Activated naive CD8-positive, alpha-beta T cell treated with anti-CD3 and anti-CD28 coated beads, Interleukin-2, amount 10 ng/mL, durations not matched to agents 7 days and 5 days (primary cell): ENCODE measurements around the gene ANKRD10. TPM values are rescaled to one million over a fixed set of nuclear protein-coding genes. Genes with fewer than 3 reads are reported as not detected.
"Not testable (repeated sequence)": the region's sequence is repeated elsewhere in the genome, so short reads cannot be mapped to it uniquely, and the experiment has no call there.

Source experiments
- ATAC-seq: fragments of 150-1000 bp; cut with Tn5 transposase; one replicate; pipeline ENCODE4 v1.10.0; 2021; ENCODE audit warnings: low read depth, moderate library complexity
- POLR2A ChIA-PET: fragments of 350-600 bp; sonication (Branson Sonifier 250); formaldehyde crosslinking; loops from one replicate; lab custom pipeline; 2021; ENCODE audit warnings: antibody characterized with exemption; lab: Charles Lee
- DNase-seq: peaks from one replicate; pipeline ENCODE4 v3.0.0; 2021
- H3K27ac Mint-ChIP-seq: one replicate; pipeline ENCODE4 v1.8.0; 2022; ENCODE audit warnings: mild to moderate bottlenecking, mixed read lengths
- H3K27me3 Mint-ChIP-seq: one replicate; pipeline ENCODE4 v1.8.0; 2022; ENCODE audit warnings: mild to moderate bottlenecking, moderate library complexity, mixed read lengths
- H3K36me3 Mint-ChIP-seq: one replicate; pipeline ENCODE4 v1.8.0; 2021; ENCODE audit warnings: mild to moderate bottlenecking, mixed read lengths
- H3K4me1 Mint-ChIP-seq: one replicate; pipeline ENCODE4 v1.8.0; 2021; ENCODE audit warnings: mixed read lengths
- H3K4me3 Mint-ChIP-seq: one replicate; pipeline ENCODE4 v1.8.0; 2022; ENCODE audit warnings: mild to moderate bottlenecking, moderate library complexity, mixed read lengths
- H3K9me3 Mint-ChIP-seq: one replicate; pipeline ENCODE4 v1.8.0; 2021; ENCODE audit warnings: mixed read lengths
- total RNA-seq, 2 experiments: library from RNA; stranded (reverse); gene quantifications; one replicate each; pipeline ENCODE4 v1.2.3, GENCODE V29; 2021

Gene ANKRD10
- total RNA-seq, 2 experiments from 2014 or later: 117 to 119 TPM

DNA sequence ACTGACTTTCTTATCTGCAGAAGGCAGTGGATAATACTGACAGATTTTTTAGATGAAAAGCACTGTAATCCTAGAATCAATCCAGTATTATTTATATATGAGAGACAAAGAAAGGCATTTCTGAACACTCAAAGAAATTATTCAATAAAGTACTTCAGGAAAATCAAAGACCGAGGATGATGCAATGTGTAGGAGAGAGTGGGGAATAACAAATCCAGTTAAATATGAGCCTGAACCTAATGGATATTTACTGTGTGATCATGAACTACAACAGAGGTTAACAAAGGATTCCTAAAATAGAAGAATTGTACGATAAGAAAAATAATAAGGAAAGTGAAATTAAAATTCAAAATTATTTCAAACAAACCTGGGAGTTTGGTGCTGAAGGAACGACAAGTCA lies 69.3 kb downstream of the ANKRD10 start:
- peaks cover 4% of the 10 kb centered on the region for H3K36me3 Mint-ChIP-seq
- H3K27ac Mint-ChIP-seq: no peak overlapping the region
- H3K4me1 Mint-ChIP-seq: no peaks in the 10 kb centered on the region
- peaks cover 8% of the 10 kb centered on the region for H3K9me3 Mint-ChIP-seq
- DNase-seq (no peak), ATAC-seq (no peak)
- POLR2A ChIA-PET: no interaction called here
- peaks cover 32% of the 10 kb centered on the region for H3K27me3 Mint-ChIP-seq
- H3K4me3 Mint-ChIP-seq: no peak overlapping the region

- Mint-ChIP-seq H3K36me3 (peaks cover 4% of the 10 kb centered on the region), H3K9me3 (peaks cover 8% of the 10 kb centered on the region), H3K4me1 (no peaks in the 10 kb centered on the region), H3K27ac (no peak overlapping the region), H3K27me3 (peaks cover 21% of the 10 kb centered on the region), H3K4me3 (no peak overlapping the region)
- POLR2A ChIA-PET: no interaction called here
- ATAC-seq (no peak), DNase-seq (no peak)
These were observed 73.0 kb downstream of the ANKRD10 start for GRCh38 chr13:110841846-110842245.

DNA sequence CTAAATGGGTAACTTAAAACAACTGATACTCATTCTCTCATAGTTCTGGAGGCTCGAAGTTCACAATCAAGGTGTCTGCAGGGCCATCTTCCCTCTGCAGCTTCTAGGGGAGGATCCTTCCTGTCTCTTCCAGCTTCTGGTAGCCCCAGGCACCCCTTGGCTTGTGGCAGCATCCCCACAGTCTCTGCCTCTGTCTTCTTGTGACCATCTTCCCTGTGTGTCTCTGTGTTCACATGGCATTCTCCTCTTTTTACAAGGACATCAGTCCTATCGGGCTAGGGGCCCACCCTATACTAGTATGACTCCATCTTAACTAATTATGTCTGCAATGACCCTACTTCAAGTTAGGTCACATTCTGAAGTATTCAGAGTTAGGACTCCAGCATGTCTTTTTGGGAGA lies 73.5 kb downstream of the ANKRD10 start:
- POLR2A ChIA-PET: no interaction called here
- Mint-ChIP-seq H3K27ac (no peak overlapping the region), H3K4me3 (no peak overlapping the region), H3K36me3 (peaks cover 4% of the 10 kb centered on the region), H3K4me1 (no peaks in the 10 kb centered on the region), H3K9me3 (peaks cover 8% of the 10 kb centered on the region), H3K27me3 (peaks cover 21% of the 10 kb centered on the region)
- ATAC-seq: no peak
- no peak for DNase-seq

DNA sequence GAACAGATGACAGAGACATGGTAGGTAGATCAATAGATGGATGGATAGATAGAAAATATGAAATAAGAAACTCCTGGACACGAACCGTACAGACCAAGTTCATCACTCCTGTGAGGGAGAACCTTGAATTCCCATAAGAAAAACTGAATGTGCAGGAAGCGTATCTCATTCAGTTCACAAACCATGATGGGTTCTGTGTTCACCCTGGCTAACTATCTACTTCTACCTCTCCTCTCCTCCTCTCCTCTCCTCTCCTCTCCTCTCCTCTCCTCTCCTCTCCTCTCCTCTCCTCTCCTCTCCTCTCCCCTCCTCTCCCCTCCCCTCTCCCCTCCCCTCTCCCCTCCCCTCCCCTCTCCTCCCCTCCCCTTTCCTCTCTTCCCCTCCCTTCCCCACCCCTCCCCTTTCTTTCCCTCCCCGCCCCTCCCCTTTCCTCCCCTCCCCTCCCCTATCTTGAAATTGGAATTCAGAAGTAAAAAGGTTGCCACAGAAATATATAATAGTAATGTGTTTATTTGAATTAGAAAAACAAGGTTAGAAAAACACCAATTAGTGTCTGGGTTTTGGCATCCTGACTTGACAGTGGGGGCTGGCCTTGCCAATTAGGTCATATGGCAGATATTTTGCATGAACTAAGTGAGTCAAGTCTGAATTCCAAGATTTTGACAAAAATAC lies 75.9 kb downstream of the ANKRD10 start:
- peaks cover 4% of the 10 kb centered on the region for H3K36me3 Mint-ChIP-seq
- H3K4me1 Mint-ChIP-seq: no peaks in the 10 kb centered on the region
- POLR2A ChIA-PET: no interaction called here
- no peak overlapping the region for H3K27ac Mint-ChIP-seq
- H3K9me3 Mint-ChIP-seq: peaks cover 7% of the 10 kb centered on the region
- DNase-seq: no peak
- peaks cover 11% of the 10 kb centered on the region for H3K27me3 Mint-ChIP-seq
- no peak overlapping the region for H3K4me3 Mint-ChIP-seq
- no peak for ATAC-seq

- Mint-ChIP-seq H3K36me3 (peaks cover 4% of the 10 kb centered on the region), H3K4me3 (no peak overlapping the region), H3K9me3 (peaks cover 4% of the 10 kb centered on the region), H3K4me1 (no peaks in the 10 kb centered on the region), H3K27ac (no peak overlapping the region), H3K27me3 (peaks cover 13% of the 10 kb centered on the region)
- DNase-seq (no peak), ATAC-seq (no peak)
- POLR2A ChIA-PET: no interaction called here
These were observed 76.8 kb downstream of the ANKRD10 start for GRCh38 chr13:110838116-110838515.

DNA sequence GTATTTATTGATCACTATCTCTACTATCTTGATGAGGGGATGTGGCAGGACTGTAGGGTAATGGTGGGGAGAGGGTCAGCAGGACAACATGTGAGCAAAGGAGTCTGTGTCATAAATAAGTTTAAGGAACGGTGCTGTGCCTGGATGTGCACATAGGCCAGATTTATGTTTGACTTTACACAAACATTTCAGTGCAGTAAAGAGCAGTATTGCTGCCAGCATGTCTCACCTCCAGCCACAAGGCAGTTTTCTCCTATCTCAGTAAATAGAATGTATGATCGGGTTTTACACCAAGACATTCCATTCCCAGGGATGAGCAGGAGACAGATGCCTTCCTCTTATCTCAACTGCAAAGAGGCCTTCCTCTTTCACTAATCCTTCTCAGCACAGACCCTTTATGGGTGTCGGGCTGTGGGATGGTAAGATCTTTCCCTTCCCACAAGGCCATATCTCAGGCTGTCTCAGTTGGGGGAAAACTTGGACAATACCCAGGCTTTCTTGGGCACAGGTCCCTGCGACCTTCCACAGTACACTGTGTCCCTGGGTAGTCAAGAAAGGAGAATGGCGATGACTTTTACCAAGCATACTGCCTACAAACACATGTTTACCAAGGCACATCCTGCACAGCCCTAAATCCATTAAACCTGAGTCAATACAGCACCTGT lies 77.3 kb downstream of the ANKRD10 start:
- H3K27ac Mint-ChIP-seq, H3K4me1 Mint-ChIP-seq, H3K36me3 Mint-ChIP-seq, H3K9me3 Mint-ChIP-seq, DNase-seq, ATAC-seq, POLR2A ChIA-PET, H3K4me3 Mint-ChIP-seq: not testable (repeated sequence)
- H3K27me3 Mint-ChIP-seq: peaks cover 13% of the 10 kb centered on the region

DNA sequence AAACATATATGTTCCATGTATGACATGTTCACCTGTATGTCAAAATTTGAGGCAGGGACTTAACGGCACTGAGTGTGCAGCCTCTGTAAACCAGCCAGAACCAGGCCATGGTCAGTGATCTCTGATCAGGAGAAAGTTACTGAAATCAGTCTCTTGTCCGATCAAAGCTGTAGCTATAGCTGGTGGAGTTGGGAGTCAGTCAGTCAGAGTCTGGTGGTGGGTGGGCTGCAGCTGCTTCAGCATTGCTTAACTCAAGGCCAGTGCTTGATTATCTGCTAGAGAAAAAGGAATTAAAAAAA lies 78.3 kb downstream of the ANKRD10 start:
- peaks cover 9% of the 10 kb centered on the region for H3K27me3 Mint-ChIP-seq

GRCh38 chr13:110835721-110836604 lies 78.9 kb downstream of the ANKRD10 start:
- Mint-ChIP-seq H3K36me3 (no peaks in the 10 kb centered on the region), H3K27me3 (peaks cover 9% of the 10 kb centered on the region), H3K4me3 (no peak overlapping the region), H3K4me1 (no peaks in the 10 kb centered on the region), H3K9me3 (no peaks in the 10 kb centered on the region), H3K27ac (no peak overlapping the region)
- POLR2A ChIA-PET: no interaction called here
- DNase-seq (no peak), ATAC-seq (no peak)

More for the DNA sequence above, 78.3 kb downstream of the ANKRD10 start:
- ATAC-seq (no peak), DNase-seq (no peak)
- H3K9me3 Mint-ChIP-seq: peaks cover 1% of the 10 kb centered on the region
- no peak overlapping the region for H3K27ac Mint-ChIP-seq
- no peak overlapping the region for H3K4me3 Mint-ChIP-seq
- H3K36me3 Mint-ChIP-seq: peaks cover 2% of the 10 kb centered on the region
- H3K4me1 Mint-ChIP-seq: no peaks in the 10 kb centered on the region
- POLR2A ChIA-PET: no interaction called here

- Mint-ChIP-seq H3K27me3 (peaks cover 4% of the 10 kb centered on the region), H3K4me3 (no peak overlapping the region), H3K27ac (no peak overlapping the region), H3K9me3 (no peaks in the 10 kb centered on the region), H3K36me3 (no peaks in the 10 kb centered on the region), H3K4me1 (no peaks in the 10 kb centered on the region)
- no peak for DNase-seq
- no peak for ATAC-seq
- POLR2A ChIA-PET: no interaction called here
These were observed 80.3 kb downstream of the ANKRD10 start for GRCh38 chr13:110834572-110834971.

DNA sequence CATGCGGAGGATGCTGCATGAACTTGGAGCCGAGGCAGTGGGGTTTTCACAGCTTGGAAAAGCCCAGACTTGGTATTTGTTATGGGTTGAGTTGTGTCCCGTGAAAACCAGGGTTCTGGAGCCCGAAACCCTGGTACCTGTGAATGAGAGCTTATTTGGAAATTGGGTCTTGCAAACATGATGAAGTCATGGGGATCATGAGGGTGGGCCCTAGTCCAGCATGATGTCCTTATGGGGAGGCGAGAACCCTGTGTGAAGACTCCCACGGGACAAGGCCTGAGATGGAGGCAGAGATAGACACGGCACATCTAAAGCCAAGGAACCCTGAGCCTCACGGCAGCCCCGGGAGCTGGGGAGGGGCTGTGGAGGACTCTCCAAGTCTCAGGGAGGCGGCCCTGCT lies 82.3 kb downstream of the ANKRD10 start:
- Mint-ChIP-seq H3K27ac (no peak overlapping the region), H3K9me3 (no peaks in the 10 kb centered on the region), H3K27me3 (peaks cover 4% of the 10 kb centered on the region), H3K36me3 (peaks cover 2% of the 10 kb centered on the region), H3K4me1 (no peaks in the 10 kb centered on the region), H3K4me3 (no peak overlapping the region)
- POLR2A ChIA-PET: no interaction called here
- DNase-seq (no peak), ATAC-seq (no peak)

DNA sequence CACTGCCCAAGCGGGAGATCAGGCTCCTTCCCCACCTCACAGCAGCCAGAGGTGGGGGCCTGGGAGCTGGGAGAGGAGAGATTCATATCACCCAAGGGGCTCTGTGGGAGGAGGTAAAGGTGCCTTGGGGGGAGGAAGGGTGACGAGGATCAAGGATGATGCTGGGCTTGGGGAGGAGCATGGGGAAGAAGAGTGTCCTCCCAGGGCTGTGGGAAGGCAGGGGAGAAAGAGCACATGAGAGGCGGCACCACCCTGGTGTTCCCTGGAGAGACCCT lies 82.7 kb downstream of the ANKRD10 start:
- H3K9me3 Mint-ChIP-seq: no peaks in the 10 kb centered on the region
- ATAC-seq: no peak
- H3K27ac Mint-ChIP-seq: no peak overlapping the region
- peaks cover 4% of the 10 kb centered on the region for H3K36me3 Mint-ChIP-seq
- no peaks in the 10 kb centered on the region for H3K4me1 Mint-ChIP-seq
- no peak for DNase-seq
- POLR2A ChIA-PET: no interaction called here
- peaks cover 6% of the 10 kb centered on the region for H3K27me3 Mint-ChIP-seq
- H3K4me3 Mint-ChIP-seq: no peak overlapping the region

GRCh38 chr13:110831437-110832204 lies 83.2 kb downstream of the ANKRD10 start:
- Mint-ChIP-seq H3K27ac (no peak overlapping the region), H3K9me3 (no peaks in the 10 kb centered on the region), H3K4me1 (no peaks in the 10 kb centered on the region), H3K27me3 (peaks cover 6% of the 10 kb centered on the region), H3K36me3 (peaks cover 9% of the 10 kb centered on the region), H3K4me3 (no peak overlapping the region)
- POLR2A ChIA-PET: no interaction called here
- ATAC-seq (no peak), DNase-seq (no peak)

DNA sequence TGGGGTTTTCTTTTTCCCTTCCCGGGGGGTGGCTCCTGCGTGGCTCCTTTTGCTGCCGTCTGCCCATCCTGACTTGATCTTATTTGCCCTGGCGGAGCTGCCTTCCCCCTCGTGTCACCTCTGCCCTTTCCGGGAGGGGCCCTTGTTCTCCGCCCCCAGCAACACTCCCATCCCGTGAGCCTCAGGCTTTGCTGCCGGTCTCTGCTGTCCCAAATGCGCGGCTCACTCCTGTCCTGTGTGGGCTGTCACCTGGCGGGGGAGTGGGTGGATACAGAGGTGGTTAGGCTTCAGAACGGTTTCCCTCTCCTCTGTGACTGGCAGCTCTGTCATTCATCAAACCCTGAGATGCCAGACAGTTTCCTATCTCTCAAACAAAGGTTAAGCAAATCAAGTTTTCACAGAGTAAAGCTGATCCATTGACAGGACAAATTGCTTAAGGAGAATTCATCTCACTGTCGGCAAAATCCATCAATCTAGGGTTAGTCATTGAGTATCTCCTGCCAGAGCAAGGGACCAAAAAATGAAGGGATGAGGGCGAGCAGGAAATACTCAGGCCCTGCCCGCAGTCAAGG lies 84.0 kb downstream of the ANKRD10 start:
- Mint-ChIP-seq H3K4me1 (no peaks in the 10 kb centered on the region), H3K9me3 (peaks cover 2% of the 10 kb centered on the region), H3K27me3 (peaks cover 6% of the 10 kb centered on the region), H3K36me3 (peaks cover 12% of the 10 kb centered on the region), H3K4me3 (no peak overlapping the region), H3K27ac (no peak overlapping the region)
- ATAC-seq (no peak), DNase-seq (no peak)
- POLR2A ChIA-PET: no interaction called here
